Right hindlimb (tissue), 1 donor: Measurements from ENCODE around the gene TAS2R14.

Source experiments
- DNase-seq: peaks from one replicate; pipeline ENCODE4 v3.0.0-alpha.2; 2018

TAS2R14 gene

DNA sequence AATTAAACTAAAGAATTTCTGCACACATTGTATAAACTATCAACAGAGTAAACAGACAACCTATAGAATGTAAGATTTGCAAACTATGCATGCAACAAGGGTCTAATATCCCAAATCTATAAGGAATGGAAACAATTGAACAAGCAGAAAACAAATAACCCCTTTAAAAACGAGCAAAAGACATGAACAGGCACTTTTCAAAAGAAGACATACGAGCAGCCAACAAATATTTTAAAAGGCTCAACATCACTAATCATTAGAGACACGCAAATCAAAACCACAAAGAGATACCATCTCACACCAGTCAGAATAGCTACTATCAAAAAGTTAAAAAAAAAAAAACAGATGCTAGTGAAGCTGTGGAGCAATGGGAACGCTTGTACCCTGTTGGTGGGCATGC is 34.4 kb downstream of the TAS2R14 start:
- no peak for DNase-seq

GRCh38 chr12:10901427-10901826 is 37.6 kb downstream of the TAS2R14 start:
- DNase-seq: no peak

- no peak for DNase-seq
These were observed 38.1 kb downstream of the TAS2R14 start for GRCh38 chr12:10900972-10901371.

DNA sequence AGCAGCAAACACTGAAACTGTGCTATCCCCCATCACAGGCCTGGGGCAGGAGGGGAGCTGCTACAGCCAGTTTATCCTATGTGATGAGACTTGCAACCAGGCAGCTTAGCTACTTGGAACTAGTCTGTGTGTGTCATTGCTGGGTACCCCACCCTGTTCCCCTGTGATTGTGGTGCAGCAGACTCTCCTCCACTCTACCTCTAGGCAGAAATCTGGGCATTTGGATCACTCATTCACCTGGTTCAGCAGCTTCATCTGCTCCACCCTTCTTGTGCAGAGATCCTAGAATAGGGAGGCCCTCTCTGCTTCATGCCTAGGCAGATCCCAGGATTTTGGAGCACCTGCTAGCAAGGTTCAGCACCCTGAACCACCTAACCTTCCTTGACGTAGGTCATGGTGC is 38.5 kb downstream of the TAS2R14 start:
- no peak for DNase-seq

GRCh38 chr12:10896854-10897253 is 42.2 kb downstream of the TAS2R14 start:
- DNase-seq: no peak

DNA sequence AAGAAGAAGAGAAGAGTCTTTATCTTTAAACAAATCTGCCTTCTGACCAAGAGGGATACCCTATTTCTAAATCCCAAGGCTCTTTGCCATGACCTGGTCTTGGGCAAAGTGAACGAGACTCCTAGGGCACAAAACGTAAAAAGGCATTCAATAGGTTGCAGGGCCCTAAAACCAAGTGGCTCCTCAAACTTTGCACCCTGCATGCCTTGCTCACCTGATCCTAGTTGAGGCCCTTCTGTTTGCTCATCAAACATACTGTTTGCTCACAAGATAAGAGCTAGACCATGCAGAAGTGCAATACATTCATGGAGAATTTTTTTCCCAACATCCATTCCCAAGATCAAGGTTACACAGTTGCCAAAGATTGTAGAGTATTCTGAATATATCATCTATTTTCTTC is 47.1 kb downstream of the TAS2R14 start:
- no peak for DNase-seq

- DNase-seq: no peak
These were observed 49.8 kb downstream of the TAS2R14 start for GRCh38 chr12:10889226-10889625.
